Prostate gland (tissue), 2 donors: ENCODE data around the gene PDZD7. TPM values are rescaled to one million over a fixed set of nuclear protein-coding genes. Genes with fewer than 3 reads are reported as not detected.

ENCODE experiments used
- DNase-seq: peaks from one replicate; pipeline ENCODE4 v3.0.0-alpha.2; 2019; ENCODE audit warnings: low spot score
- H3K27ac ChIP-seq, 2 donors: fragments of 200-600 bp; sonication (generic); 2 replicates each; pipeline ENCODE4 v1.5.1; 2017 to 2019
- H3K27me3 ChIP-seq: fragments of 200-600 bp; sonication (generic); replicated peaks from 2 replicates; pipeline ENCODE4 v1.5.1; 2019; ENCODE audit not compliant: insufficient read depth
- H3K36me3 ChIP-seq, 2 donors: fragments of 200-600 bp; sonication (generic); 1 replicate in 1 of 2; 2 replicates in 1 of 2; pipeline versions ENCODE4 v1.5.1 to v1.8.1; 2017 to 2019
- H3K4me1 ChIP-seq: fragments of 200-600 bp; sonication (generic); replicated peaks from 2 replicates; pipeline ENCODE4 v1.5.1; 2019
- H3K4me3 ChIP-seq, 2 donors: fragments of 200-600 bp; sonication (generic); 2 replicates each; pipeline ENCODE4 v1.5.1; 2017 to 2019
- H3K9me3 ChIP-seq: fragments of 200-600 bp; sonication (generic); 2 replicates; pipeline ENCODE4 v1.5.1; 2017
- POLR2A ChIP-seq: fragments of 450-650 bp; IDR thresholded peaks from one replicate; pipeline ENCODE4 v1.6.1; 2016; ENCODE audit warnings: antibody characterized with exemption, mild to moderate bottlenecking
- POLR2AphosphoS5 ChIP-seq: sonication (generic); formaldehyde crosslinking; IDR thresholded peaks from one replicate; pipeline ENCODE4 v1.6.1; 2017; ENCODE audit warnings: antibody characterized with exemption
- WGBS: methylation state at CpG from one replicate; pipeline ENCODE4 v1.1.5; 2018; 5-methylcytosine and 5-hydroxymethylcytosine counted together
- intact Hi-C: fragments of 100-400 bp; cut with DNase I; formaldehyde crosslinking; loops from one replicate; pipeline ENCODE4 v1.14.2; 2022
- total RNA-seq, 2 donors: library from RNA; depleted of rRNA; stranded (reverse); fragments of >200 nt; gene quantifications; one replicate each; pipeline ENCODE4 v1.1.0, GENCODE V29; 2016
- TF ChIP-seq, protein P1 (sequence below), 4 experiments: fragments of 200-600 bp in 2 of 4; fragments of 450-650 bp in 2 of 4; sonication (generic) in 2 of 4; IDR thresholded peaks; 1 replicate in 3 of 4; 2 replicates in 1 of 4; pipeline ENCODE4 v1.5.1; 2016 to 2019; ENCODE audit warnings: antibody characterized with exemption in 4 of 4, mild to moderate bottlenecking in 2 of 4, moderate library complexity in 2 of 4

Gene PDZD7
- total RNA-seq, 2 donors from 2014 or later, result 0.82 to 1.5 TPM

DNA sequence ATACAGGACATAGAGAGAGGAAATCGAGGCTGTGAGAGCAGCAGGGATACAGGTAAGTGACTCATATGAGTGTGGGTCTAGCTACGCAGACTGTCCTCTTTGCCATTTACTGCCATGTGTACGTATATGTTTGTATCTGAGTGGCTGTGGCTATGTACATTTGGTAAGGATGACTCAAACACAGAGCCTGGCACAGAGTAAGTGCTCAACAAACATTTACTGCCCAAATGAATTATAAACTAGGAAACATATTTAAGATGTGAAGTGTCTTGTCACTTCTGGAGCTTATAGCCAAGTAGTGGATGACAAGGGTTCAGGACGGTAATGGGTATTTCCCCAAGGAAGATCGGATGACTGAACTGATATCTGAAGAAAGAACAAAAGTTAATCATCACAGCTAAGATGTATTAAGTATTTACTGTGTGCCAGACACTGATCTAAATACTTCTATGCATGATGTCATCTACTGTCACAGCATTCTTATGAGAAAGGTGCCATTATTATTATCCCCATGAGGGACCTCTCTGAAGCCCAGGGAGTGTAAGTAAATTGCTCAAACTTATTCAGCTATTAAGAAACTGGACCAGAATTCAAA lies 49.7 kb downstream of the PDZD7 start:
- Histone ChIP-seq H3K4me1 (no peaks in the 10 kb centered on the region), H3K27me3 (no peaks in the 10 kb centered on the region), H3K4me3 (no peak overlapping the region), H3K9me3 (no peaks in the 10 kb centered on the region), H3K27ac (no peak overlapping the region), H3K36me3 (peaks cover 0 to 8% of the 10 kb centered on the region in 2 donors)
- no peak for TF ChIP-seq POLR2A
- TF ChIP-seq POLR2AphosphoS5, result no peak
- TF ChIP-seq, protein P1, sequence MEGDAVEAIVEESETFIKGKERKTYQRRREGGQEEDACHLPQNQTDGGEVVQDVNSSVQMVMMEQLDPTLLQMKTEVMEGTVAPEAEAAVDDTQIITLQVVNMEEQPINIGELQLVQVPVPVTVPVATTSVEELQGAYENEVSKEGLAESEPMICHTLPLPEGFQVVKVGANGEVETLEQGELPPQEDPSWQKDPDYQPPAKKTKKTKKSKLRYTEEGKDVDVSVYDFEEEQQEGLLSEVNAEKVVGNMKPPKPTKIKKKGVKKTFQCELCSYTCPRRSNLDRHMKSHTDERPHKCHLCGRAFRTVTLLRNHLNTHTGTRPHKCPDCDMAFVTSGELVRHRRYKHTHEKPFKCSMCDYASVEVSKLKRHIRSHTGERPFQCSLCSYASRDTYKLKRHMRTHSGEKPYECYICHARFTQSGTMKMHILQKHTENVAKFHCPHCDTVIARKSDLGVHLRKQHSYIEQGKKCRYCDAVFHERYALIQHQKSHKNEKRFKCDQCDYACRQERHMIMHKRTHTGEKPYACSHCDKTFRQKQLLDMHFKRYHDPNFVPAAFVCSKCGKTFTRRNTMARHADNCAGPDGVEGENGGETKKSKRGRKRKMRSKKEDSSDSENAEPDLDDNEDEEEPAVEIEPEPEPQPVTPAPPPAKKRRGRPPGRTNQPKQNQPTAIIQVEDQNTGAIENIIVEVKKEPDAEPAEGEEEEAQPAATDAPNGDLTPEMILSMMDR (IDR thresholded peaks at IDR 0.05), result no peak
- DNase-seq, result no peak
- intact Hi-C loops, result no loop called here
- 89% methylated on average over 5 of the region's 5 CpGs for WGBS

DNA sequence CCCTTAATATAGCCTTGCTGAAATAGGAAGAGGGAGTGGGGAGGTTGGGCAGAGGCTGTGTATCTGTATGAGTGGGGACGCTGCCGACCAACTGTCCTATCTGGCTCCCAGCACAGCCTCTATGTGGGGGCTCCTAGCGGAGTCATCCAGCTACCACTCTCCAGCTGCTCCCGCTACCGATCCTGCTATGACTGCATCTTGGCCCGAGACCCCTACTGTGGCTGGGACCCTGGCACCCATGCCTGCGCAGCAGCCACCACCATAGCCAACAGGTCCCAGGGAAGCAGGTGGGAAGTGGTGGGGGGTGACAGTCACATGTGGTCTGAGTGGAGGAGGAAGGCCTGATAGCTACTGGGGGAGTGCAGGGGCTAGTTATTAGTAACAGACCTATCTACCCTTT lies 50.2 kb downstream of the PDZD7 start:
- no peaks in the 10 kb centered on the region for H3K9me3 ChIP-seq
- no peaks in the 10 kb centered on the region for H3K4me1 ChIP-seq
- no peaks in the 10 kb centered on the region for H3K27me3 ChIP-seq
- no peak overlapping the region for H3K27ac ChIP-seq
- 90% methylated on average over 7 of the region's 7 CpGs for WGBS
- intact Hi-C loops, result no loop called here
- DNase-seq, result no peak
- TF ChIP-seq, protein P1 (IDR thresholded peaks at IDR 0.05), result no peak
- TF ChIP-seq POLR2A (no peak), POLR2AphosphoS5 (no peak)
- no peak overlapping the region for H3K4me3 ChIP-seq
- H3K36me3 ChIP-seq, result peaks cover 0 to 8% of the 10 kb centered on the region in 2 donors

DNA sequence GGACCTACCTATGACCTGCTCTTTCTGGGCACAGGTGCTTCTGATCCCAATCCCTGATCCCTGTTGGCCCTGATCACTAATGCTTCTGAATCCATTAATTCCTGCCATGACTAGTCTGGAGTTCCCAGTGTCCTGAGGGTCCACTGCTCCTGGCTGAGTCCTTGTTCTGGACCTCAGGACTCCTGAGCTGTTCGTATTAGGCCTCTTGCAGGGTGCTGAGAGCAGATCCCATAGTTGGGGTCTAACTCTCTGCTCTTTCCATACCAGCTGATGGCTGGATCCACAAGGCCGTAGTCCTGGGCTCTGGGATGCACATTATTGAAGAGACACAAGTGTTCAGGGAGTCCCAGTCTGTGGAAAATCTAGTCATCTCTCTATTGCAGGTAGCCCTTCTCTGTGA lies 50.6 kb downstream of the PDZD7 start:
- no peak for DNase-seq

DNA sequence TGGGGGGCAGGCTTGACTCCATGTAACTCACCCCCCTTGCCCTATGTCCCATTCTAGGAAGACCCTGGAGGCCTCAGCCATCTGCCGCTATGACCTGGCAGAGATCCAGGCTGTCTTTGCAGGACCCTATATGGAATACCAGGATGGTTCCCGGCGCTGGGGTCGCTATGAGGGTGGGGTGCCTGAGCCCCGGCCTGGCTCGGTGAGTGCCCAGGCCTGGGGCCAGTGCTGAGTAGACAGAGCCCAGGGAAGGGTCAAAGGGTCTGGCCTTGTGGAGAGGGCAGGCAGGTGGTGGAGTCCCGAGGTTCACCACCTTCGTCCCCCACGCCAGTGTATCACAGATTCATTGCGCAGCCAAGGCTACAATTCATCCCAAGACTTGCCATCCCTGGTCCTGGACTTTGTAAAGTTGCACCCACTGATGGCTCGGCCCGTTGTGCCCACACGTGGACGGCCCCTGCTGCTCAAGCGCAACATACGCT lies 51.1 kb downstream of the PDZD7 start:
- no peak for DNase-seq
- TF ChIP-seq POLR2AphosphoS5 (no peak), POLR2A (no peak)
- TF ChIP-seq, protein P1 (IDR thresholded peaks at IDR 0.05), result no peak
- Histone ChIP-seq H3K27me3 (no peaks in the 10 kb centered on the region), H3K9me3 (no peaks in the 10 kb centered on the region), H3K4me3 (no peak overlapping the region), H3K27ac (no peak overlapping the region), H3K4me1 (no peaks in the 10 kb centered on the region), H3K36me3 (peaks cover 0 to 8% of the 10 kb centered on the region in 2 donors)
- intact Hi-C loops, result no loop called here
- 92% methylated on average over 16 of the region's 16 CpGs for WGBS

More for the DNA sequence above, 50.6 kb downstream of the PDZD7 start:
- Histone ChIP-seq H3K4me1 (no peaks in the 10 kb centered on the region), H3K9me3 (no peaks in the 10 kb centered on the region), H3K27ac (no peak overlapping the region), H3K27me3 (no peaks in the 10 kb centered on the region), H3K4me3 (no peak overlapping the region), H3K36me3 (peaks cover 0 to 8% of the 10 kb centered on the region in 2 donors)
- 89% methylated on average over 2 of the region's 2 CpGs for WGBS
- intact Hi-C loops, result no loop called here
- TF ChIP-seq POLR2AphosphoS5, result no peak
- no peak for TF ChIP-seq POLR2A
- TF ChIP-seq, protein P1 (IDR thresholded peaks at IDR 0.05), result no peak

DNA sequence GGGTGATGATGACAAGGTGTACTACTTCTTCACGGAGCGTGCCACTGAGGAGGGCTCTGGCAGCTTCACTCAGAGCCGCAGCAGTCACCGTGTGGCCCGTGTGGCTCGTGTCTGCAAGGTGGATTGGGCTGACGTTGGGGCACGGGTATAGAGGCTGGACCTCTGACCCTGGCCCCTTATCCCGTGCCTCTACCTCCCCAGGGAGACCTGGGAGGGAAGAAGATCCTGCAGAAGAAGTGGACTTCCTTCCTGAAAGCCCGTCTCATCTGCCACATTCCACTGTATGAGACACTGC lies 52.1 kb downstream of the PDZD7 start:
- DNase-seq, result no peak
- Histone ChIP-seq H3K27ac (no peak overlapping the region), H3K4me3 (no peak overlapping the region), H3K4me1 (no peaks in the 10 kb centered on the region), H3K27me3 (no peaks in the 10 kb centered on the region), H3K9me3 (no peaks in the 10 kb centered on the region), H3K36me3 (peaks cover 0 to 8% of the 10 kb centered on the region in 2 donors)
- WGBS, result 89% methylated on average over 10 of the region's 10 CpGs
- intact Hi-C loops, result no loop called here
- no peak for TF ChIP-seq POLR2AphosphoS5
- TF ChIP-seq, protein P1 (IDR thresholded peaks at IDR 0.05), result no peak
- TF ChIP-seq POLR2A, result no peak
